ENCODE data around the gene VARS1. TPM values are rescaled to one million over a fixed set of nuclear protein-coding genes. Genes with fewer than 3 reads are reported as not detected.

VARS1 gene
- total RNA-seq, 1 experiment from 2014 or later = 107 TPM

Other genes with a start within 250 kb of the VARS1 start
- gene ATP6V1G2, start 249.1 kb downstream of the VARS1 start, total RNA-seq (2014; rRNA removed; shearing (Covaris generic); ENCODE audit: low replicate concordance) = 2.1 and 3.4 TPM in 2 replicates
- 19.7 and 29.3 TPM in 2 replicates for gene NFKBIL1, start 248.1 kb downstream of the VARS1 start, total RNA-seq (2014; rRNA removed; shearing (Covaris generic); ENCODE audit: low replicate concordance)
- gene LTA, start 223.5 kb downstream of the VARS1 start, total RNA-seq (2014; rRNA removed; shearing (Covaris generic); ENCODE audit: low replicate concordance) = not detected in 2 replicates
- not detected in 2 replicates for gene TNF, start 220.2 kb downstream of the VARS1 start, total RNA-seq (2014; rRNA removed; shearing (Covaris generic); ENCODE audit: low replicate concordance)
- gene LTB, start 213.3 kb downstream of the VARS1 start, total RNA-seq (2014; rRNA removed; shearing (Covaris generic); ENCODE audit: low replicate concordance) = not detected in 2 replicates
- gene LST1, start 209.5 kb downstream of the VARS1 start, total RNA-seq (2014; rRNA removed; shearing (Covaris generic); ENCODE audit: low replicate concordance) = not detected in 2 replicates
- gene NCR3, start 202.7 kb downstream of the VARS1 start, total RNA-seq (2014; rRNA removed; shearing (Covaris generic); ENCODE audit: low replicate concordance) = not detected in 2 replicates
- gene AIF1, start 180.5 kb downstream of the VARS1 start, total RNA-seq (2014; rRNA removed; shearing (Covaris generic); ENCODE audit: low replicate concordance) = not detected in 2 replicates
- gene PRRC2A, start 175.0 kb downstream of the VARS1 start, total RNA-seq (2014; rRNA removed; shearing (Covaris generic); ENCODE audit: low replicate concordance) = 17.1 and 18.2 TPM in 2 replicates
- gene BAG6, start 143.1 kb downstream of the VARS1 start, total RNA-seq (2014; rRNA removed; shearing (Covaris generic); ENCODE audit: low replicate concordance) = 82.2 and 194 TPM in 2 replicates
- 0.56 TPM in 1 of 2 replicates, not detected in the other for gene APOM, start 139.9 kb downstream of the VARS1 start, total RNA-seq (2014; rRNA removed; shearing (Covaris generic); ENCODE audit: low replicate concordance)
- gene C6orf47, start 135.0 kb downstream of the VARS1 start, total RNA-seq (2014; rRNA removed; shearing (Covaris generic); ENCODE audit: low replicate concordance) = 5.9 and 6.5 TPM in 2 replicates
- gene GPANK1, start 130.8 kb downstream of the VARS1 start, total RNA-seq (2014; rRNA removed; shearing (Covaris generic); ENCODE audit: low replicate concordance) = 21.4 and 24.2 TPM in 2 replicates
- 88.8 and 99.8 TPM in 2 replicates for gene CSNK2B, start 129.7 kb downstream of the VARS1 start, total RNA-seq (2014; rRNA removed; shearing (Covaris generic); ENCODE audit: low replicate concordance)
- gene LY6G5B, start 125.8 kb downstream of the VARS1 start, total RNA-seq (2014; rRNA removed; shearing (Covaris generic); ENCODE audit: low replicate concordance) = 0.42 and 1.1 TPM in 2 replicates
- gene LY6G5C, start 114.7 kb downstream of the VARS1 start, total RNA-seq (2014; rRNA removed; shearing (Covaris generic); ENCODE audit: low replicate concordance) = not detected in 2 replicates
- 19.4 and 43.4 TPM in 2 replicates for gene ABHD16A, start 92.4 kb downstream of the VARS1 start, total RNA-seq (2014; rRNA removed; shearing (Covaris generic); ENCODE audit: low replicate concordance)
- not detected in 2 replicates for gene LY6G6F, start 88.9 kb downstream of the VARS1 start, total RNA-seq (2014; rRNA removed; shearing (Covaris generic); ENCODE audit: low replicate concordance)
- gene LY6G6D, start 80.4 kb downstream of the VARS1 start, total RNA-seq (2014; rRNA removed; shearing (Covaris generic); ENCODE audit: low replicate concordance) = not detected in 2 replicates
- not detected in 2 replicates for gene LY6G6C, start 74.0 kb downstream of the VARS1 start, total RNA-seq (2014; rRNA removed; shearing (Covaris generic); ENCODE audit: low replicate concordance)
- not detected in 2 replicates for gene MPIG6B, start 72.4 kb downstream of the VARS1 start, total RNA-seq (2014; rRNA removed; shearing (Covaris generic); ENCODE audit: low replicate concordance)
- 24.6 and 31.9 TPM in 2 replicates for gene DDAH2, start 66.5 kb downstream of the VARS1 start, total RNA-seq (2014; rRNA removed; shearing (Covaris generic); ENCODE audit: low replicate concordance)
- gene CLIC1, start 59.2 kb downstream of the VARS1 start, total RNA-seq (2014; rRNA removed; shearing (Covaris generic); ENCODE audit: low replicate concordance) = 571 and 764 TPM in 2 replicates
- gene MSH5, start 55.7 kb downstream of the VARS1 start, total RNA-seq (2014; rRNA removed; shearing (Covaris generic); ENCODE audit: low replicate concordance) = 3.1 and 6.3 TPM in 2 replicates
- gene SAPCD1, start 33.1 kb downstream of the VARS1 start, total RNA-seq (2014; rRNA removed; shearing (Covaris generic); ENCODE audit: low replicate concordance) = 2.5 TPM in 1 of 2 replicates, not detected in the other
- 0.13 and 0.84 TPM in 2 replicates for gene VWA7, start 18.4 kb downstream of the VARS1 start, total RNA-seq (2014; rRNA removed; shearing (Covaris generic); ENCODE audit: low replicate concordance)
- 57.0 and 58.4 TPM in 2 replicates for gene LSM2, start 11.2 kb upstream of the VARS1 start, total RNA-seq (2014; rRNA removed; shearing (Covaris generic); ENCODE audit: low replicate concordance)
- 0.33 and 0.39 TPM in 2 replicates for gene HSPA1L, start 19.5 kb upstream of the VARS1 start, total RNA-seq (2014; rRNA removed; shearing (Covaris generic); ENCODE audit: low replicate concordance)
- gene HSPA1A, start 19.8 kb upstream of the VARS1 start, total RNA-seq (2014; rRNA removed; shearing (Covaris generic); ENCODE audit: low replicate concordance) = 32.5 and 71.8 TPM in 2 replicates
- 48.7 and 72.1 TPM in 2 replicates for gene HSPA1B, start 32.0 kb upstream of the VARS1 start, total RNA-seq (2014; rRNA removed; shearing (Covaris generic); ENCODE audit: low replicate concordance)
- gene NEU1, start 67.1 kb upstream of the VARS1 start, total RNA-seq (2014; rRNA removed; shearing (Covaris generic); ENCODE audit: low replicate concordance) = 11.7 and 14.6 TPM in 2 replicates
- not detected in 2 replicates for gene SLC44A4, start 83.2 kb upstream of the VARS1 start, total RNA-seq (2014; rRNA removed; shearing (Covaris generic); ENCODE audit: low replicate concordance)
- gene EHMT2, start 101.9 kb upstream of the VARS1 start, total RNA-seq (2014; rRNA removed; shearing (Covaris generic); ENCODE audit: low replicate concordance) = 30.4 and 38.9 TPM in 2 replicates
- 0.67 and 9.3 TPM in 2 replicates for gene ZBTB12, start 106.3 kb upstream of the VARS1 start, total RNA-seq (2014; rRNA removed; shearing (Covaris generic); ENCODE audit: low replicate concordance)
- gene C2, start 132.0 kb upstream of the VARS1 start, total RNA-seq (2014; rRNA removed; shearing (Covaris generic); ENCODE audit: low replicate concordance) = 0.13 and 0.20 TPM in 2 replicates
- gene CFB, start 150.3 kb upstream of the VARS1 start, total RNA-seq (2014; rRNA removed; shearing (Covaris generic); ENCODE audit: low replicate concordance) = 2.2 and 6.9 TPM in 2 replicates
- gene NELFE, start 163.2 kb upstream of the VARS1 start, total RNA-seq (2014; rRNA removed; shearing (Covaris generic); ENCODE audit: low replicate concordance) = 111 and 131 TPM in 2 replicates
- 22.9 and 25.2 TPM in 2 replicates for gene SKIC2, start 163.4 kb upstream of the VARS1 start, total RNA-seq (2014; rRNA removed; shearing (Covaris generic); ENCODE audit: low replicate concordance)
- 9.8 and 13.7 TPM in 2 replicates for gene DXO, start 176.4 kb upstream of the VARS1 start, total RNA-seq (2014; rRNA removed; shearing (Covaris generic); ENCODE audit: low replicate concordance)
- gene C4A, start 186.3 kb upstream of the VARS1 start, total RNA-seq (2014; rRNA removed; shearing (Covaris generic); ENCODE audit: low replicate concordance) = 0.26 TPM in 1 of 2 replicates, not detected in the other
- gene C4B, start 219.0 kb upstream of the VARS1 start, total RNA-seq (2014; rRNA removed; shearing (Covaris generic); ENCODE audit: low replicate concordance) = 0.26 and 0.81 TPM in 2 replicates
- not detected in 2 replicates for gene CYP21A2, start 242.7 kb upstream of the VARS1 start, total RNA-seq (2014; rRNA removed; shearing (Covaris generic); ENCODE audit: low replicate concordance)